Ascending aorta (tissue), 2 donors: ENCODE data around the gene DDX60. TPM values are rescaled to one million over a fixed set of nuclear protein-coding genes. Genes with fewer than 3 reads are reported as not detected.
"Not testable (repeated sequence)": the region's sequence is repeated elsewhere in the genome, so short reads cannot be mapped to it uniquely, and the experiment has no call there.

Experiments
- DNase-seq, 2 donors: peaks; one replicate each; pipeline ENCODE4 v3.0.0-alpha.2; 2019; ENCODE audit warnings: low spot score in 2 of 2
- H3K27ac ChIP-seq, 2 donors: fragments of 200-600 bp; sonication (generic); one replicate each; pipeline ENCODE4 v1.5.1; 2016 to 2017; ENCODE audit warnings: mild to moderate bottlenecking in 1 of 2
- H3K27me3 ChIP-seq: fragments of 200-600 bp; sonication (generic); one replicate; pipeline ENCODE4 v1.5.1; 2017
- H3K36me3 ChIP-seq, 2 donors: fragments of 200-600 bp; sonication (generic); one replicate each; pipeline ENCODE4 v1.5.1; 2016
- H3K4me1 ChIP-seq, 2 donors: fragments of 200-600 bp; sonication (generic); one replicate each; pipeline ENCODE4 v1.5.1; 2016 to 2017; ENCODE audit warnings: mild to moderate bottlenecking in 1 of 2
- H3K4me3 ChIP-seq, 2 donors: fragments of 200-600 bp; sonication (generic); one replicate each; pipeline ENCODE4 v1.5.1; 2016 to 2017; ENCODE audit warnings: mild to moderate bottlenecking in 1 of 2
- H3K9me3 ChIP-seq, 2 donors: fragments of 200-600 bp; sonication (generic); one replicate each; pipeline ENCODE4 v1.5.1; 2016
- intact Hi-C: fragments of 100-400 bp; cut with DNase I; formaldehyde crosslinking; loops from one replicate; pipeline ENCODE4 v1.15.1; 2023
- total RNA-seq: library from RNA; depleted of rRNA; stranded (reverse); fragments of >200 nt; gene quantifications from one replicate; pipeline ENCODE4 v1.1.0, GENCODE V29; 2016
- TF ChIP-seq, protein P1 (sequence below), 3 experiments: fragments of 200-600 bp in 2 of 3; fragments of 450-650 bp in 1 of 3; sonication (generic) in 2 of 3; IDR thresholded peaks; one replicate each; pipeline ENCODE4 v1.5.1; 2016 to 2019; ENCODE audit warnings: antibody characterized with exemption in 3 of 3, mild to moderate bottlenecking in 1 of 3, moderate library complexity in 1 of 3

The DDX60 gene
- total RNA-seq, 1 donor from 2014 or later = 15.3 TPM

DNA sequence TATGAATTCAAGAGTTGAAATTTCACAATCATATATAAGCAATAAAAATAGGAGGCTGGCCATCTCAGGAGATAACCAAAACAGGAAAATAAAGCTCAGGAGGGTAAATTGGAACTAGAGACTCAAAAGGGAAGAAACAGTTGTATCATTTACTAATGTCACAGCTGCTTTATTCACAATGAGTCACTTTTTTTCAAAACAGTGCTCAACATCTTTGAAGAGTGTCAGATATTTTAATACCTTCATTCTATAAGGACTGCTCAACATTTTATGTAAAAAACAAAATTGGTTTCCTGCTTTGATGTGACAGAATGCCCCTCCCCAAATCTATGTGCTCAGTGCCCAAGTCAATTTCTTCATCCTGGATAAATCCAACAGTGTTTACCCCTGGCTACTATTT lies 97.7 kb downstream of the DDX60 start:
- no peak overlapping the region for H3K27ac ChIP-seq
- intact Hi-C loops = no loop called here
- TF ChIP-seq, protein P1, sequence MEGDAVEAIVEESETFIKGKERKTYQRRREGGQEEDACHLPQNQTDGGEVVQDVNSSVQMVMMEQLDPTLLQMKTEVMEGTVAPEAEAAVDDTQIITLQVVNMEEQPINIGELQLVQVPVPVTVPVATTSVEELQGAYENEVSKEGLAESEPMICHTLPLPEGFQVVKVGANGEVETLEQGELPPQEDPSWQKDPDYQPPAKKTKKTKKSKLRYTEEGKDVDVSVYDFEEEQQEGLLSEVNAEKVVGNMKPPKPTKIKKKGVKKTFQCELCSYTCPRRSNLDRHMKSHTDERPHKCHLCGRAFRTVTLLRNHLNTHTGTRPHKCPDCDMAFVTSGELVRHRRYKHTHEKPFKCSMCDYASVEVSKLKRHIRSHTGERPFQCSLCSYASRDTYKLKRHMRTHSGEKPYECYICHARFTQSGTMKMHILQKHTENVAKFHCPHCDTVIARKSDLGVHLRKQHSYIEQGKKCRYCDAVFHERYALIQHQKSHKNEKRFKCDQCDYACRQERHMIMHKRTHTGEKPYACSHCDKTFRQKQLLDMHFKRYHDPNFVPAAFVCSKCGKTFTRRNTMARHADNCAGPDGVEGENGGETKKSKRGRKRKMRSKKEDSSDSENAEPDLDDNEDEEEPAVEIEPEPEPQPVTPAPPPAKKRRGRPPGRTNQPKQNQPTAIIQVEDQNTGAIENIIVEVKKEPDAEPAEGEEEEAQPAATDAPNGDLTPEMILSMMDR (IDR thresholded peaks at IDR 0.05) = no peak
- H3K36me3 ChIP-seq = peaks cover 23 to 53% of the 10 kb centered on the region in 2 donors
- DNase-seq = no peak
- H3K4me1 ChIP-seq = no peaks in the 10 kb centered on the region
- H3K27me3 ChIP-seq = no peaks in the 10 kb centered on the region
- peaks cover 0 to 9% of the 10 kb centered on the region in 2 donors for H3K9me3 ChIP-seq
- no peak overlapping the region for H3K4me3 ChIP-seq

DNA sequence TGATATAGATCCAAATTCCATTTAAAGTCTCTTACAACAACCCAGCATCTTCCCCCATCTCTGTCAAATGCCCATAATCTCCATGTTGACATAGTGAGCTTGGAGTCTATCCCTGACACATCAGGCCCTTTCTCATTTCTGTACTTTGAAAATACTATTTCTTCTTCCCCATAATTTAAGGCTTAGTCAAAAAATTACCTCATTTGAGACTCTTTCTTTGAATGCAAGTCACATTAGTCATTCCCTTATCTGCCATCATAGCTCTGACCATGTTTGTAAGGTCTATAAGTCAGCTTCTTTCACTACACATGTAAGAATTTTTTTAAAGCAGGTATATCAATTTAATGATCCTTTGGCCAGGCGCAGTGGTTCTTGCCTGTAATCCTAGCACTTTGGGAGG lies 99.9 kb downstream of the DDX60 start:
- H3K36me3 ChIP-seq = peaks cover 23 to 49% of the 10 kb centered on the region in 2 donors
- no peaks in the 10 kb centered on the region for H3K27me3 ChIP-seq
- no peak overlapping the region for H3K4me3 ChIP-seq
- no peaks in the 10 kb centered on the region for H3K4me1 ChIP-seq
- peaks cover 0 to 11% of the 10 kb centered on the region in 2 donors for H3K9me3 ChIP-seq
- TF ChIP-seq, protein P1 (IDR thresholded peaks at IDR 0.05) = no peak
- no peak overlapping the region for H3K27ac ChIP-seq
- intact Hi-C loops = no loop called here
- DNase-seq = no peak

DNA sequence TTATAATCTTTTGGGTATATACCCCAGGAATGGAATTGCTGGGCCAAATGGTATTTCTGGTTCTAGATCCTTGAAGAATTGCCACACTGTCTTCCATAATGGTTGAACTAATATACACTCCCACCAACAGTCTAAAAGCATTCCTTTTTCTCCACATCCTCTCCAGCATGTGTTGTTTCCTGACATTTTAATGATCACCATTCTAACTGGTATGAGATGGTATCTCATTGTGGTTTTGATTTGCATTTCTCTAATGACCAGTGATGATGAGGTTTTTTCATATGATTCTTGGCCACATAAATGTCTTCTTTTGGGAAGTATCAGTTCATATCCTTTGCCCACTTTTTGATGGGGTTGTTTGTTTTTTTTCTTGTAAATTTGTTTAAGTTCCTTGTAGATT lies 105.0 kb downstream of the DDX60 start:
- H3K4me3 ChIP-seq, H3K4me1 ChIP-seq, DNase-seq, intact Hi-C loops, H3K27ac ChIP-seq, H3K27me3 ChIP-seq: not testable (repeated sequence)
- Histone ChIP-seq H3K36me3 (peaks cover 11 to 26% of the 10 kb centered on the region in 2 donors), H3K9me3 (peaks cover 0 to 11% of the 10 kb centered on the region in 2 donors)

DNA sequence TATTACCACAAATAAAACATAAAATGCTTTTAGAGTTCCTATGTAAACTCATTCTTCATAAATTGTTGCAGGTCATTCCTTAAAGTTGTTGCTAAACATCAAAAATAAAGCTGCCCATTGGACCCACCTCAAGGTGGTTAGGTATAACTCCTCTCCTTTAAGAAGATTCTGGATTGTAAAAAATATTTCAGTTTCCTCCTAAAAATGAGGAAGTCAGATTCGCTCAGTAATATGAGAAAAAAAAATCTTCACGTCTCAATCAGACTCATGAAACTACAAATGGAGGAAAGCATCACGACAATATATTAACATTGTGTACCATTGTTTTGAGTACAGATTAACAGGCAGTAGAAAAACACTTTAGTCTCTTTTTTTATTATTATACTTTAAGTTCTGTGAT lies 105.9 kb downstream of the DDX60 start:
- intact Hi-C loops = no loop called here
- TF ChIP-seq, protein P1 (IDR thresholded peaks at IDR 0.05) = no peak
- DNase-seq = no peak
- H3K9me3 ChIP-seq = peaks cover 0 to 9% of the 10 kb centered on the region in 2 donors
- H3K4me3 ChIP-seq = no peak overlapping the region
- peaks cover 7 to 17% of the 10 kb centered on the region in 2 donors for H3K36me3 ChIP-seq
- no peak overlapping the region for H3K27ac ChIP-seq
- no peaks in the 10 kb centered on the region for H3K4me1 ChIP-seq
- no peaks in the 10 kb centered on the region for H3K27me3 ChIP-seq

DNA sequence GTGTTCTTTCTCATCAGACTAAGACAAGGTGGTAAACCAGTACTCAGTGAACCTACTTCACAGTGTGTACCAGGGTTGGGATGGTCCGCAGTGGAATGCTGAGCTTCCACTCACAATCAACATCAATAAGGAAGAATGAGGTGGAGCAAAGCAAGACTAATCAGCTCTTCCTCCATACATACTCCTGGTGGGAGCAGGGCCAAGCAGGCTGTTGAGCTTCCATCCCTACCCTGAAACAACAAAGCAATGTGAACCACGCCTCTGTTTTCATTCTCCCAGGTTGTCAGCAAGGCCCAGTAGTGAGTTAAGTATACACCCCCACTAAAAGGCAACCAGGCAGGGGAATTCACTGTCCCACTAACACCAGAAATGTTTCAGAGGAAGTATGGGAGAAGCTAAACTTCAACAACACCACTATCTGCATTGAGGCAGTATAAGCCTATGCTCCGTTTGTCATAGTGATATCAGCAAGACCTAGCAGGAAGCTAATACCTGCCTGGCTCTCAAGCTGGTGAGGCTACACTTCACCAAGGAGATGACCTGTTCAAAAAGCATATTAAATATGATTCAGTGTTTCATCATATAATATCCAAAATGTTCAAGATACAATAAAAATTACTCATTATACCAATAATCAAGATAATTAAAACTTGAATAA lies 109.5 kb downstream of the DDX60 start:
- intact Hi-C loops = no loop called here
- H3K4me1 ChIP-seq = no peaks in the 10 kb centered on the region
- TF ChIP-seq, protein P1 (IDR thresholded peaks at IDR 0.05) = no peak
- no peak for DNase-seq
- H3K27ac ChIP-seq = no peak overlapping the region
- H3K9me3 ChIP-seq = peaks cover 0 to 1% of the 10 kb centered on the region in 2 donors
- no peaks in the 10 kb centered on the region for H3K27me3 ChIP-seq
- no peak overlapping the region for H3K4me3 ChIP-seq
- no peaks in the 10 kb centered on the region for H3K36me3 ChIP-seq

DNA sequence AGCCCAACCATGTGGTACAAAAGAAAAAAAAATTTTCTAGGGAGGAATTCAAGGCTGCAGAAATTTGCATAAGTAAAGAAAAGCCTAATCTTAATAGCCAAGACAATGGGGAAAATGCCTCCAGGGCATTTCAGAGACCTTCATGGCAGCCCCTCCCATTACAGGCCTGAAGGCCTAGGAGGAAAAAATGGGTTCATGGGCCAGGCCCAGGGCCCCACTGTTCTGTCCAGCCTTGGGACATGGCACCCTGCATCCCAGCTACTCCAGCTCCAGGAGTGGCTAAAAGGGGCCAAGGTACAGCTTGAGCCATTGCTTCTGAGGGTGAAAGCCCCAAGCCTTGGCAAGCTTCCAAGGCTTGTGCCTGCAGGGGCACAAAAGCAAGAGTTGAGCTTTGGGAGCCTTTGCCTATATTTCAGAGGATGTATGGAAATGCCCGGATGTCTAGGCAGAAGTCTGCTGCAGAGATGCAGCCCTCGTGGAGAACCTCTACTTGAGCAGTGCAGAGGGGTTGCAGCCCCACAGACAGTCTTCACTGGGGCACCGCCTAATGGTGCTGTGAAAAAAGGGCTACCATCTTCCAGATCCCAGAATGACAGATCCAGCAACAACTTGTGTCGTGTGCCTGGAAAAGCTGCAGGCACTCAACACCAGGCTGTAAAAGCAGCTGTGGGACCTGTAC lies 115.2 kb downstream of the DDX60 start:
- Histone ChIP-seq H3K9me3 (peaks cover 0 to 14% of the 10 kb centered on the region in 2 donors), H3K4me1 (no peaks in the 10 kb centered on the region), H3K4me3 (no peak overlapping the region), H3K27ac (no peak overlapping the region), H3K36me3 (no peaks in the 10 kb centered on the region), H3K27me3 (no peaks in the 10 kb centered on the region)
- DNase-seq = no peak
- TF ChIP-seq, protein P1 (IDR thresholded peaks at IDR 0.05) = no peak
- intact Hi-C loops = no loop called here
